CD4-positive, alpha-beta T cell treated with Interleukin-4 for 1 hour (primary cell): ENCODE data around the gene TNK1.

Experiments used
- DNase-seq, 2 donors: peaks; one replicate each; pipeline ENCODE4 v3.0.0-alpha.2; 2020 to 2022

The TNK1 gene

DNA sequence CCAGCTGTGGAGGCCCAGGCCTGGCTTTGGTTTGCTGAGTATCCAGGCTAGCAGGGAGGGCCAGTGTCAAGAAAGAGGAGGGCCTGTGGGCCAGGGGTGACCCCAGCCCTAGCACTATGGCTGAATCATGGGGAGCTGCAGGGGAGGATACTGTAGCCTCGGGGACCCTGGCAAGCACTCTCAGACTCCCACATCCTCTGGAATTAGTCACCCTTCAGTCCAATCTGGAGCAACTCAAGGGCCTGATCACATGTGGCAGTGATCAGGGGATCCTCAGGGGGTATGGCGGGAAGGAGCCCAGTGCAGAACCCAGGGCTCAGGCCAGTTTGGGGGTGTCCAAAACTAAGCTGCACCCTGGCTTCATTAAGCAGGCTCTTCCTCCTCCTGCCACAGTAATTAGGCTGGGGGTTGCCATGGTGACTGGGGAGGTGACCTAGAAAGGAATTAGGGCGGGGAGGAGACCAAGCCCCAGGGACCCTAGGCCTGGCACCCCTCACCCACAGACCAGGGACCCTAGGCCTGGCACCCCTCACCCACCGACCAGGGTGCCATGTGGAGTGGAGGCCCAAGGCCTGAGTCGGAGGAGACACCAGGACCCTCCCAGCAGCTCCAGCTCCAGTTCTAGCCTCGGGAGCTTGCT lies 32.6 kb downstream of the TNK1 start:
- no peak for DNase-seq

DNA sequence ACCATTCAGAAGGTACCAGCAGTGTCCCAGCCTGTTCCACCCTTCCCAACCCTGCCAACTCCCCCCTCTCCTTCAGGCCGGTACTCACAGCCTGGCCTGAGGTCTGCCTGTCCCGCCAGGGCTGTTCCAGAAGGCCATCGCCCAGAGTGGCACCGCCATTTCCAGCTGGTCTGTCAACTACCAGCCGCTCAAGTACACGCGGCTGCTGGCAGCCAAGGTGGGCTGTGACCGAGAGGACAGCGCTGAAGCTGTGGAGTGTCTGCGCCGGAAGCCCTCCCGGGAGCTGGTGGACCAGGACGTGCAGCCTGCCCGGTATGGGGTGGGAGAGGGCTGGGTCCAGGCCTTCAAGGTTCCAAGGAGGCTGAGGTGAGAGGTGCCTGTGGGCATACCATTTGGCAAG lies 33.9 kb downstream of the TNK1 start:
- DNase-seq, result no peak

DNA sequence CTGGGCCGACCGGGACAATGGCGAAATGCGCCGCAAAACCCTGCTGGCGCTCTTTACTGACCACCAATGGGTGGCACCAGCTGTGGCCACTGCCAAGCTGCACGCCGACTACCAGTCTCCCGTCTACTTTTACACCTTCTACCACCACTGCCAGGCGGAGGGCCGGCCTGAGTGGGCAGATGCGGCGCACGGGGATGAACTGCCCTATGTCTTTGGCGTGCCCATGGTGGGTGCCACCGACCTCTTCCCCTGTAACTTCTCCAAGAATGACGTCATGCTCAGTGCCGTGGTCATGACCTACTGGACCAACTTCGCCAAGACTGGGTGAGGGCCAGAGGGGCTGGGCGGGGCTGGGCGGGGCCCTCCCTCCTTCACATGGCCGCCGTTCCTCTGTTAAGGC lies 34.9 kb downstream of the TNK1 start:
- no peak for DNase-seq

DNA sequence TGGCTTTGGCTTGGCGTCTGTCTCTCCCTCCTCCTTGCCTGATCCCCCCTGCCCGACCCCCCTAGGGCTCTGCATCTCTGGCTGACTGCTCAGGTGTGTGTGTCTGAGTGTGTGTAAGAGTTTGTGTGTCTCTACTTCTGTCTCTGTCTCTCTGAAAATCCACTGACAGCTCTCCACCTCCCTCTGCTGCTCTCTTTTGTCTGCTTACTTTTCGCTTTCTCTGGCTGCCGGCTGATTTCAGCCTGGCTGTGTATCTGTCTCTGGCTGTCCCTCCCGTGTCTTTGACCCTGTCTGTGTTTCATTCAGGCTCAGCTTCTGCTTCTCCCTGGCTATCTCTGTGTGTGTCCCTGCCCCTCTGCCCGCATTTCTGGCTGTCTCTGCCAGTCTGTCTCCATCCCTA lies 35.4 kb downstream of the TNK1 start:
- no peak for DNase-seq

DNA sequence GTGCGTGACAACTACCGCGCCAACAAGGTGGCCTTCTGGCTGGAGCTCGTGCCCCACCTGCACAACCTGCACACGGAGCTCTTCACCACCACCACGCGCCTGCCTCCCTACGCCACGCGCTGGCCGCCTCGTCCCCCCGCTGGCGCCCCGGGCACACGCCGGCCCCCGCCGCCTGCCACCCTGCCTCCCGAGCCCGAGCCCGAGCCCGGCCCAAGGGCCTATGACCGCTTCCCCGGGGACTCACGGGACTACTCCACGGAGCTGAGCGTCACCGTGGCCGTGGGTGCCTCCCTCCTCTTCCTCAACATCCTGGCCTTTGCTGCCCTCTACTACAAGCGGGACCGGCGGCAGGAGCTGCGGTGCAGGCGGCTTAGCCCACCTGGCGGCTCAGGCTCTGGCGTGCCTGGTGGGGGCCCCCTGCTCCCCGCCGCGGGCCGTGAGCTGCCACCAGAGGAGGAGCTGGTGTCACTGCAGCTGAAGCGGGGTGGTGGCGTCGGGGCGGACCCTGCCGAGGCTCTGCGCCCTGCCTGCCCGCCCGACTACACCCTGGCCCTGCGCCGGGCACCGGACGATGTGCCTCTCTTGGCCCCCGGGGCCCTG lies 36.3 kb downstream of the TNK1 start:
- DNase-seq, result no peak

DNA sequence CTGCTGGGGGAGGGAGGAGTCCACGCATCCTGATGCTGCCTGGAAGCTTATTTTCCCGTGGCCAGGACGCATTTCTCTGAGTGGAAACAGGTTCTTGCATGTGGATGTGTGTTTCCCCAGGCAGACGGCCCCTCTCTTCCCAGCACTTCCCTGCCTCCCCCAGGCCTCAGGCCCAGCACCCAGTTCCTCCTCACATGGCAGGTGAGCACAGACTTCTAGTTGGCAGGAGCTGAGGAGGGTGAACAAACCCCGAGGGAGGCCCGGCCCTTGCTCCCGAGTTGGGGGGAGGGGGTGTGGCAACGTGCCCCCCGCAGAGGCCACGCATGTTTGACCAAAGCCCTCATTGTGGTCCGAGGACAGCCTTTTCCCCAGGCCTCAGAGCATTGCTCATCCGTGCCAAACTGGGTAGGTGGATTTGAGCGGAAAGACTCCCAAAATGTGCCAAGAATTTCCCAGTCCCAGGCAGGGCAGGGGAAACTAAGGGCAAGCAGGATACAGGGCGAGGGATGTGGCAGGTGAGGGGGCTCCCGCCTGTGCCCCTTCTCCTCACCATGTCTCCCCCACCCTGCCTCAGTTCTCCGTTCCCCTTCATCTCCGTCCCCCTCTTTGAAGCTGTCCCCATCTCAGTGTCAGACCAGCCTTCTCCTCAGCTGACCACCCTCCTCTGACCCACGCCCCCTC lies 37.7 kb downstream of the TNK1 start:
- no peak for DNase-seq

DNA sequence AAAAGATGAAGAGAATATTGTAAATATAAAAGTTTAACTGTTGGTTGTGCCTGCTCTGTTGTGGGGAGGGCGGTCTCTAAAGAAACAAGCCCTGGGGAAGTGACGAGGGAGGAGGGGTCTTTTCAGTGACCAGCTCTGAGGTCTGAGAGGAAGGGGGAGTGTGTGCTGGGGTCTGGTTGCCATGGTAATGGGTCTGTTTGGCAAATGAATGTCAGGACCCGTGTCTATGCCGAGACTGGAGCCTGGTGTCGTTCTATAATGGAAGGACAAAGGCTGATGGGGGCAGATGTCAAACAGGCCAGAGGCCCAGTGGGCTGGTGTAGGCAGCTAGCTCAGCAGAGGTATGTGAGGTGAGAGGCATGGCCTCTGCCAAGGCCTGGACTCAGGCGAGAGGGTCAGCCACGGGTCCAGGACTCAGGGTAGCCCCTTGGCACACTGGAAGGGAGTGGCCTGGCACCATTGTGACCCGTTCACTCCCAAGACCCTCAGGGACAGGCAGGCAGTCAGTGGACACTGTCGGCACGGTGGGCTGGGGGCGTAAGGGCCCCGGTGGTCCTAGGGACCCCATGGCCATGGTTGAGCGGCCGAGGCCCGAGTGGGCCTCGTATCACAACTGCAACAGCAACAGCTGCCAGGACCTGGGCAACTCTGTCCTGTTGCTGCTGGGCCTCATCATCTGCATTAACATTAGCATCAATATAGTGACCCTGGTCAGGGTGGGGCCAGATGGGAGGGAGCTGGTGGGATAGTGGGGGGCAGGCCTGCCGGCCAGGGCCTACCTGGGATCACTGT lies 39.1 kb downstream of the TNK1 start, which contains the start of gene SPEM1:
TSS of gene SPEM1 (plus strand) at position 506 of the 792 bp plus-strand sequence. CDS start at position 567, 61 bp downstream.
- no peak for DNase-seq

DNA sequence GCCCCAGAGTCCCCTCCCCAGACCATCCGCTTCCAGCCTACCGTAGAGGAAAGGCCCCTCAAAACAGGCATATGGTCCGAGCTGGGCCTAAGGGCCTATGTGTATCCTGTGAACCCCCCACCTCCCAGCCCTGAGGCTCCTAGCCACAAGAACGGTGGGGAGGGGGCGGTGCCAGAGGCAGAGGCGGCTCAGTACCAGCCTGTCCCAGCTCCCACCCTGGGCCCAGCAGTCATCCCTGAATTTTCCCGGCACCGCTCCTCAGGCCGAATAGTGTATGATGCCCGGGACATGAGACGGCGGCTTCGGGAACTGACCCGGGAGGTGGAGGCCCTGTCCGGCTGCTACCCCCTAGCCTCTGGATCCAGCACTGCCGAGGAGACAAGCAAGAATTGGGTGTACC lies 40.3 kb downstream of the TNK1 start:
- no peak for DNase-seq

DNA sequence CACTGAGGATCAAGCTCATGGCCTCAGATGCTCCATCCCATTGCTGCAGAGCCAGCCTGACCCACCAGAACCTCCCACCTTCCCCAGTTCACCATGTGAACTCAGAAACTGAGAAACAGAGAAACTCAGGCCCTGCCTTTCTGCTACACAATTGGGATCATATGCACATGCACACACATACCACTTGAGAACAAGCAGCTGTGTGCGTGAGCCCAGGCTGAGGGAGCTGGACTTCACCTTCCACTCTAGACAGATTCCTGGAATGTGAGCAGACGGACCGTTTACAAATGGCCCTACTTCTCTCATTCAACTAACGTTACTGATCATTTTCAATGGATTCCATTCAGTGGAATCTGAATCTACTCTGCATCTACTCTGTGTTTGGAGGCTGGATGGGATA lies 42.8 kb downstream of the TNK1 start:
- DNase-seq, result no peak

DNA sequence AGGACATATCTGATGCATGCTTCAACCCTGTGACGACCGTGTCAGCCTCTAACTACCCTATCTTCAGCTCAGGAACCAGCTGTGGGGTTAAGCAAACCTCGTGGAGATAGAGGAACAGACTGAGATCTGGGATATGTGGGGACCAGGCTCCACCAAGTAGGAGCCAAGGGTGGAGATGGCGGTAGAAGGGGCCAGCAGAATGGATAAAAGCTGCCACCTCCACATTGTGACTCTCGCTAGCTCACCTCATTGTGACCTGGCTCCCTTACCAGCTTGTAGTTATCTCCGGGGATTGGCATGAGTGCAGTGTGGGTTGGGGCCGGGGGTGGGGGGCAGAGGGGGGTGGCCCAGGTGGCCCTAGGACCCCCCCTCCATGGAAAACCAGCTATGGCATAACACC lies 44.4 kb downstream of the TNK1 start, which contains the start of gene SPEM2:
TSS of gene SPEM2 (plus strand) at position 301 of the 400 bp plus-strand sequence. CDS start at position 374, 73 bp downstream.
- DNase-seq, result no peak

DNA sequence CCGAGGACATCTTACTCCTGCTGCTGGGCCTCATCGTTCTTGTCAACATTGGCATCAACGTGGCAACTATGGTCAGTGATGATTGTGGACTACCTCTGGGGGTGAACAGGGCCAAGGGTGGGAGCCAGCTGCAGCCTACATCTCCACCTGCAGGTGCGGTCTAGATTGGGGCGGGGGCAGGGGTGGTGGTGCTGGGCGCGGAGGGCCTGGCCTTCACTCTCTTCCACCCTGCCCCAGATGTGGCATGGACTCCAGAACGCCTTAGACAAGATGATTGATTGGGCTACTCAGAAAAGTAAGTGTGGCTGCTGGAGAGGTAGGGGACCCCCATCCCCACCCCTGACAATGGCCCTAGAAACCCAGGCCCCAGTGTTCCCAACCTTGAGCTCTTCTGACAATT lies 44.9 kb downstream of the TNK1 start:
- DNase-seq, result no peak

DNA sequence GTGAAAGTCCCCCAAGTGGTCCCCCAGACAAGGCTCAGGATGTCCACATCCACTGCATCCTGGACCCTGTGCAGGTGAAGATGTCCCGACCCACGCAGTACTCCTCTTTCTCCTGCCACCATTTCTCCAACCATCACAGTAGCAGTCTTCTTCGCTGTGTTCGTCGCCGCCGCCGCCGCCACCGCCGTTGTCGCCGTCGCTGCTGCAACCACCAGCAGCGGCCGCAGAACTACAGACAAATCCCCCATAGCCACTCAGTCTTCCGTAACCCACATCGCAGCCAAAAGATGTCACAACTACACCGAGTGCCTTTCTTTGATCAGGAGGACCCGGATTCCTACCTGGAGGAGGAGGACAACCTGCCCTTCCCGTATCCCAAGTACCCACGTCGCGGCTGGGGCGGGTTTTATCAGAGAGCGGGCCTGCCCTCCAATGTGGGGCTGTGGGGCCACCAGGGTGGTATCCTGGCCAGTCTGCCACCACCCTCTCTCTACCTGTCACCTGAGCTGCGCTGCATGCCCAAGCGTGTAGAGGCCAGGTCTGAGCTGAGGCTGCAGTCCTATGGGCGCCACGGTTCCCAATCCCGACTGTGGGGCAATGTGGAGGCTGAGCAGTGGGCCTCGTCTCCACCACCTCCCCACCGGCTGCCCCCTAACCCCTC lies 45.4 kb downstream of the TNK1 start:
- no peak for DNase-seq

DNA sequence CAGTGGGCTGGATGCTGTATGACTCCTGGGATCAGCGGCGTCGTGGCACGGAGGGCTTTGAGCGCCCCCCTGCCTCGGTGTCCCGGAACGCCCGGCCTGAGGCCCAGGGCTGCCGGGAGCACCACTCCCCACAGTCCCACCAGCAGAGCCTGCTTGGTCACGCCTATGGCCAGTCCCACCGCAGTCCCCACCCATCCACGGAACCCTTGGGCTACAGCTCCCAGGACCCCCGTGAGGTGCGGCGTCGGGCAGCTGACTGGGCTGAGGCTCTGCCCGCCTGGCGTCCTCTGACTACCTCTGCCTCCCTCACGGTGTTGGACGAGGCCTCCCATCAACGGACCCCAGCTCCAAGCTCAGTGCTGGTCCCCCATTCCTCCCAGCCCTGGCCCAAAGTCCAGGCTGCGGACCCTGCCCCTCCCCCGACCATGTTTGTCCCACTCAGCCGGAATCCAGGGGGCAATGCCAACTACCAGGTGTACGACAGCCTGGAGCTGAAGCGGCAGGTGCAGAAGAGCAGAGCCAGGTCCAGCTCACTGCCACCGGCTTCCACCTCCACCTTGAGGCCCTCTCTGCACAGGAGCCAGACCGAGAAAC lies 46.1 kb downstream of the TNK1 start:
- DNase-seq, result no peak

DNA sequence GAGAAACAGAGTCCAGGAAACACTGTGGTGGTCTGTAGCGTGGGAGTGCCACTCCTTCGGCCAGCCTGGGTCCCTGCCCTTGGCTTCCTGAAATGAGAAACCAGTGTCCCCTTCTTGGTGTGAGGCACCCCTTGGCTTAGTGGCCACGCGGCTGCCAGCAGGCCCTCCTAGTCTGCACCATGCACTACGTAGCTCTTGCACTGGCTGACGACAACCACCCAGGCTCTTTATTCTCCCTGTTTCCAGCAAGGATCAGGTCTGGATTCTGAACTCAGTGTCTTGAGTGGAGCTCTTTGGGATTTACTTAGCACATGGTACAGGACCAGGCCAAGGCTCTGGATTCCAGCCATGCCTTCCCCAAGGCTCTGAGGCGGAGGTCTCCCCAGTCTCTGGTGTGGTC lies 46.7 kb downstream of the TNK1 start:
- no peak for DNase-seq

DNA sequence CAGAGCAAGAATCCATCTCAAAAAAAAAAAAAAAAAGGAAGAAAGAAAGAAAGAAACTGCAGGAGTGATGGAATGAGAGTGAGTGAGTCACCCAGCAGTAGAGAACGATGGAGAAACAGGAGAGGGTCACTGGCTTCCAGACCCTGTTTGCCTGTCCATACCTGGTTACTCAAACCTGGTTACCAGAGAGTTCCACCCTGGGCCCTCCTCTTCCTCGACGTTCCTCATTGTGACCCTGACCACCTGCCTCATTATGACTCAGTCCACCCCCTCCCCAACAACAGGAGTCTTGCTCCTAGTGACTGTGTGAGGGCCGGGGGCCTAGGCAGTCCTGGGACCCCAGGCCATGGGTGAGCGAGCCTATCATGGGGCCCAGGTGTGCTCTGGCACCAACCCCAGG lies 47.7 kb downstream of the TNK1 start, which contains the start of gene SPEM3:
TSS of gene SPEM3 (plus strand) at position 301 of the 400 bp plus-strand sequence. CDS start at position 347, 46 bp downstream.
- no peak for DNase-seq

DNA sequence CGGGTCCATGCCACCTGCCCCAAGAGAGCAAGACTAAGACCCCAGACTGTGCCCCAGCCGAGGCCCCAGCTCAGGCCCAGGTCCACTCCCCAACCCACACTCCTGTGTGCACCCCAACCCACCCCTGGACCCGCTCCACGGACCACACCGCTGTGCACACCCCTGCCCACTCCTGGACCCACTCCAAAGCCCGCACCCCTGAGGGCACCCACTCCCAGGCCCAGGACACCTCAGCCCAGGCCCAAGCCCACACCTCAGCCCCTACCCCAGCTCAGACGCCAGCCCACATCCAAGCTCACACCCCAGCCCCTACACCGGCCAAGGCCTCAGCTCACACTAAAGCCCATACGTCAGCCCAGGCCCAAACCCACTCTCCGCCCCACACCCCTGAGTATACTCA lies 48.8 kb downstream of the TNK1 start:
- no peak for DNase-seq

DNA sequence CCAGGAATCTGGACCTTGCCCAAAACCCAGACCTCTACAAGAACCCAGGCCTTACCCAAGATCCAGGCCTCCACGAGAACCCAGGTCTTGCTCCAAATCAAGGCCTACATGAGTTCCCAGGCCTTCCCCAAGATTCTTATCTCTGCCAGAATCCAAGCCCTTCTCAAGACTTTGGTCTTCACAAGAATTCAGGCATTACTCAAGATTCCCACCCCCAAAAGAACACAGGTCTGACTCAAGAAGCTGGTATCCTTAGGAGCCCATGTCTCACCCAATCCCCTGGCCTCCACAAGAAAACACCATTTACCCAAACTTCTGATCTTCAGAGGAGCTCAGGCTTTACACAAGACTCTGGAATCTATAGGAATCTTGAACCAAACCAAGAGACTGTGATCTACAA lies 50.3 kb downstream of the TNK1 start:
- DNase-seq, result no peak

DNA sequence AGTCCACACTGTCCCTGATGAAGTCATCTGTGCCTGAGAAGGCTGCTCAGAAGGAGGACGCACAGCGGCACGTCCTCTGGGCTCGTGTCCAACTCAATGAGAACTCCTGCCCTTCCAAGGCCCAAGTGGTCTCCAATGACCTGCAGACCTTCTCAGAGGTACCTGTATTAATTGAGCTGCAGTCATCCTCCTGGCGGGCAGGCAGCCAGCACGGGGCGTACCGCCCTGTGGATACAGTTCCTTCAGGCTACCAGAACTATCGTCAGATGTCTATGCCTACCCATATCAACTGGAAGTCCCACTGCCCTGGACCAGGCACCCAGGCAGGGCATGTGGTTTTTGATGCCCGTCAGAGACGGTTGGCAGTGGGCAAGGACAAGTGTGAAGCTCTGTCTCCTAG lies 51.4 kb downstream of the TNK1 start:
- no peak for DNase-seq

DNA sequence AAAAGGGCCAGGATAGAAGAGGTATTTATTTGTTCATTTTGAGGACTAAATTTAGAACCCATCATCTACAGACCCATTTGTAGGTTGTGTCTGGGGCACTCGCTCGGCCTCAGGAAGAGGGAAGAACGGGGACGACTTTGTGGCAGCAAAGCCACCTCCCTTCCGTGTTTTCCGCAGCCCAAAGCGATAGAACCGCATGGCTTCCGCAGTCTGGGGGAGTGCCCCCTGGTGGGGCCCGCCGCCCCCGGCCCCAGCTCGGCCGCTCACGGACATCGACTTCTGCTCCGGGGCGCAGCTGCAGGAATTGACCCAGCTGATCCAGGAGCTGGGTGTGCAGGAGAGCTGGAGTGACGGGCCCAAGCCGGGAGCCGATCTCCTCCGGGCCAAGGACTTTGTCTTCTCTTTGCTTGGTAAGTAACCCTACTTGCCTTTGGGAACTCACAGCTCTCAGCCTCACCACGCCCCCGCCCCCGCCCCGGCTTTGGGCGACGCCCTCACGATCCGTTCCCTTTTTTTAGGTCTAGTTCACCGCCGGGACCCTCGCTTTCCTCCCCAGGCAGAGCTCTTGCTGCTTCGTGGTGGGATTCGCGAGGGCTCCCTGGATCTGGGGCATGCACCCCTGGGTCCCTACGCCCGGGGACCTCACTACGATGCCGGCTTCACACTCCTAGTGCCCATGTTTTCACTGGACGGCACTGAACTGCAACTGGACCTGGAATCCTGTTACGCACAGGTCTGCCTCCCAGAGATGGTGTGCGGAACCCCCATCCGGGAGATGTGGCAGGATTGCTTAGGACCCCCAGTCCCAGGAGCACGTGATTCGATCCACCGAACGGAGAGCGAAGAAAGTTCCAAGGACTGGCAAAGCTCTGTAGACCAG lies 55.0 kb downstream of the TNK1 start:
- DNase-seq, result peak; percentile 49 to 63

DNA sequence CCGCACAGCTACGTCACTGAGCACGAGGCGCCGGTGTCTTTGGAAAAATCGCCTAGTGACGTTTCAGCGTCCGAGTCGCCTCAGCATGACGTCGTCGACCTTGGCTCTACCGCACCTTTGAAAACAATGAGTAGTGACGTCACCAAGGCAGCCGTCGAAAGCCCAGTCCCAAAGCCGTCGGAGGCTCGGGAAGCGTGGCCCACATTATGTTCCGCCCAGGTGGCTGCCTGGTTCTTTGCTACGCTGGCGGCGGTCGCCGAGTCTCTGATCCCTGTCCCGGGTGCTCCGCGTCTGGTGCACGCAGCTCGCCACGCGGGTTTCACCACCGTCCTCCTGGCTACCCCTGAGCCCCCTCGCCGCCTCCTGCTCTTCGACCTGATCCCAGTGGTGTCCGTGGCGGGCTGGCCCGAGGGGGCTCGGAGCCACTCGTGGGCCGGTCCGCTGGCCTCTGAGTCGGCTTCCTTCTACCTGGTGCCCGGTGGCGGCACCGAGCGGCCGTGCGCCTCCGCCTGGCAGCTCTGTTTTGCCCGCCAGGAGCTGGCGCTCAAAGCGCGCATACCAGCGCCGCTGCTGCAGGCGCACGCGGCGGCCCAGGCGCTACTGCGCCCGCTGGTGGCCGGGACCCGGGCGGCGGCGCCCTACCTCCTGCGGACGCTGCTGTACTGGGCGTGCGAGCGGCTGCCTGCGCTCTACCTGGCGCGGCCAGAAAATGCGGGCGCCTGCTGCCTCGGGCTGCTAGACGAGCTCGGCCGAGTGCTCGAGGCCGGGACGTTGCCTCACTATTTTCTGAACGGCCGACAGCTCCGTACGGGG lies 55.9 kb downstream of the TNK1 start:
- peak; percentile 82 to 83 for DNase-seq
